ENCODE data around the gene RSU1. TPM values are rescaled to one million over a fixed set of nuclear protein-coding genes. Genes with fewer than 3 reads are reported as not detected.

RSU1 gene
- total RNA-seq, 1 donor from 2014 or later, result 46.9 TPM

DNA sequence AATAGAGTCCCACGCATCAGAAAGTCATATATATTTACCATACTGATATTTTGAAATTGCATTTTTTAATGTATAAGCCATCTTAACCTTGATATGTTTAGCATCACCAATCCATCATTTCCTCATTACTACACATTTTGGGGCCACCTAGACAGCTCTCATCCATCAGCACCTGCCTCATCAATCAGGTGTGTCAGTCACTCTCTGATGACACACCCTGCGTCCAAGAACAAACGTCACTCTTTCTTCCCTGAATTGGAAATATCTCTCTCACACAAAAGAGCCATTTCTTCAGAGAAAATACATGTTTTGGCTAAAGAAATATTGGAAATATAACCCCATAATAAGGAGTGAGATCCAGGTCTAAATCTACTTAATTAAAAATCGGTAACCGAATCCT lies 38.9 kb upstream of the RSU1 start:
- DNase-seq (ENCODE audit: low read depth), result no peak
- TF ChIP-seq, protein P1, sequence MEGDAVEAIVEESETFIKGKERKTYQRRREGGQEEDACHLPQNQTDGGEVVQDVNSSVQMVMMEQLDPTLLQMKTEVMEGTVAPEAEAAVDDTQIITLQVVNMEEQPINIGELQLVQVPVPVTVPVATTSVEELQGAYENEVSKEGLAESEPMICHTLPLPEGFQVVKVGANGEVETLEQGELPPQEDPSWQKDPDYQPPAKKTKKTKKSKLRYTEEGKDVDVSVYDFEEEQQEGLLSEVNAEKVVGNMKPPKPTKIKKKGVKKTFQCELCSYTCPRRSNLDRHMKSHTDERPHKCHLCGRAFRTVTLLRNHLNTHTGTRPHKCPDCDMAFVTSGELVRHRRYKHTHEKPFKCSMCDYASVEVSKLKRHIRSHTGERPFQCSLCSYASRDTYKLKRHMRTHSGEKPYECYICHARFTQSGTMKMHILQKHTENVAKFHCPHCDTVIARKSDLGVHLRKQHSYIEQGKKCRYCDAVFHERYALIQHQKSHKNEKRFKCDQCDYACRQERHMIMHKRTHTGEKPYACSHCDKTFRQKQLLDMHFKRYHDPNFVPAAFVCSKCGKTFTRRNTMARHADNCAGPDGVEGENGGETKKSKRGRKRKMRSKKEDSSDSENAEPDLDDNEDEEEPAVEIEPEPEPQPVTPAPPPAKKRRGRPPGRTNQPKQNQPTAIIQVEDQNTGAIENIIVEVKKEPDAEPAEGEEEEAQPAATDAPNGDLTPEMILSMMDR (conservative IDR thresholded peaks at IDR 0.05; ENCODE audit: low read depth, low read length), result no peak
- no peak overlapping the region for H3K4me3 ChIP-seq (ENCODE audit: low read depth, low read length)

DNA sequence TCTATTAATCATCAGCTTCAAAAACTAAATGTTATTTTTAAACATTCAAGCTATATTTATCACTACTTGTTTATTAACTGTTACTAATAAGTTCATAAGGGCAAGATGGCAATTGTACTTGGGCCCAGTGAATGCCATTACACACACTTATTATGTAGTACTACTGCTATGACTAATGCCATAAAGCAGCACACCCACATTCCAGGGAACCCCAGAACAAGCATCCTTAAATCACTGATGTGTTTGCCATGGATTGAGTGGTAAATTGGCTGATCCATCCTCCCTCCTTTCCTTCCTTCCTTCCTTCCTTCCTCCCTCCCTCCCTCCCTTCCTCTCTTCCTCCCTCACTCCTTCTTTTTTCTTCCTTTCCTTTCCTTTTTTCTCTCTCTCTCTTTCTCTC lies 37.4 kb upstream of the RSU1 start:
- no peak overlapping the region for H3K4me3 ChIP-seq (ENCODE audit: low read depth, low read length)
- TF ChIP-seq, protein P1 (conservative IDR thresholded peaks at IDR 0.05; ENCODE audit: low read depth, low read length), result no peak
- peak; percentile 42 for DNase-seq (ENCODE audit: low read depth)

DNA sequence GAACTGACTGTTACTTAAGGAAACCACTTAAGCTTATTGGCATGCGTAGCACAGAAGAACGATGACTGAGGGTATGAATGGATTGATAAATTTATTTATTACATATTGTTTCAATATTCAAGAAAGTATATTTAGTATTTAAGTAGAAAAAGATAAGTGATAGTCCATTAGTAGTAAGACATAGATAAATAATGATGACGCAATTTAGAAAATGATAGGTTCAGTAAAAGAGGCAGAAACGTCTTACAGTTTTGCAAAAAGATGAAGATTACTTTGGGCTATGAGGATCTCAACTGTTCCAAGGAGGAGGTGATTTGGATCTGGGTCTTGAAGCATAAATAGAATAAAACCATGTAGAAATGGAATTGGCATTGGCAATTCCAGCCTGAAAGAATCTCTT lies 36.6 kb upstream of the RSU1 start:
- H3K4me3 ChIP-seq (ENCODE audit: low read depth, low read length), result no peak overlapping the region
- DNase-seq (ENCODE audit: low read depth), result no peak
- TF ChIP-seq, protein P1 (conservative IDR thresholded peaks at IDR 0.05; ENCODE audit: low read depth, low read length), result no peak

DNA sequence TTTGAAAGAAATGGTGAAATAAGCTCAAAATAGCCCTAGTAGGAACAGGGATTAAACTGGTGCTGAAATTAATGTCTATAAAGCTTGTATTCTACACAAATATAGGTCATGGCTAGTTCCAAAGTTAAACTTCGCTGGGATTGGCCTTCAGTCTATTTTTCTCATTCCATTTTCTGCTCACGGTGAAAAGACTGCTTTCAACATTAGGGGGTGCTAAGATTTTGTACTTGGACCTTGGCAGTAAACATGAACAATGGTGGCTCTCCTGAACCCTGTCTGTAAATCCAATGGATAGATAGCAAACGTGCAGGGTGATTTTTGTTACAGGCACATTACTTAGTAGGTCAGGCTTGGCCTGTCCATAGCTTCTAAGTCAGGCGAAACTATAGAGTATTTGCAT lies 36.0 kb upstream of the RSU1 start:
- TF ChIP-seq, protein P1 (conservative IDR thresholded peaks at IDR 0.05; ENCODE audit: low read depth, low read length), result peak; percentile 70
- H3K4me3 ChIP-seq (ENCODE audit: low read depth, low read length), result no peak overlapping the region
- no peak for DNase-seq (ENCODE audit: low read depth)

DNA sequence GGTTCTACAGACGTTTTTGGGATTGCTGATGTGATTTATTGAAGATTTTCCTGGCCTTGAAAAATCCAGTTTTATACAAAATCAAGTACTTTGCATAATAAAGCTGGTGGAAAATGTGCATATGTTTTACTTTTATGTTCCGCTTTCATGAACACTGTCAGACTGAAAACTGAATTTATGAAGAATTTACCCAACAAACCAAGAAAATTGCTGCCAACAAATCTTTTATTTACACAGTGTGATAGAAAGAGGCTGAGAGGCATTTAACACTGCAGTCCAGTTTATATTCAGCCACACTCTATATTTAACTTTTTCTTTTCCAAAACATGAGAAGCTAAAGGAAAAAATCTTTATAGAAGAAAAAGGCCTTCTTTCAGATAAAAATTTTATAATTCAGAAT lies 35.4 kb upstream of the RSU1 start:
- TF ChIP-seq, protein P1 (conservative IDR thresholded peaks at IDR 0.05; ENCODE audit: low read depth, low read length), result no peak
- DNase-seq (ENCODE audit: low read depth), result no peak
- H3K4me3 ChIP-seq (ENCODE audit: low read depth, low read length), result no peak overlapping the region

DNA sequence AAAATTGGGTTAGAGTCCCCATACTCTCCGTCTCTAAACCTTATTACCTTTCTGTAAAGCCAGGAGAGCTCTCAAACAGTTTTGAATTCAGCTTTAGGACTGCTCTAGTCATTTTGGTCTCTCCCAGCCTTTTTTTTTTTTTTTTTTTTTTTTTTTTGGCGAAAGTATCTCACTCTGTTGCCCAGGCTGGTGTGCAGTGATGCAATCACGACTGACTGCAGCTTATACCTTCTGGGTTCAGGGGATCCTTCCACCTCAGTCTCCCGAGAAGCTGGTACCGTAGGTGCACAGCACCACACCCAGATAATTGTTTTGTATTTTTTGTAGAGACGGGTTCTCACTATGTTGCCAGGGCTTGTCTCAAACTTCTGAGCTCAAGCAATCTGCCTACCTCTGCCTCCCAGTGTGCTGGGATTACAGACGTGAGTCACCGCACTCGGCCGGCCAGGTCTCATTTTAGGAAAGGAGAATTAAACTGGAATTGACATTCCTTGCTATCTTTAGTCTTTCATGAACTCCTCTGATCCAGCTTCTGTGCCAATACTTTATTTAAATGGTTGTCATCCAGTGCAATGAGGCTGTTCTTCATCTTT lies 31.4 kb upstream of the RSU1 start:
- no peak overlapping the region for H3K4me3 ChIP-seq (ENCODE audit: low read depth, low read length)
- TF ChIP-seq, protein P1 (conservative IDR thresholded peaks at IDR 0.05; ENCODE audit: low read depth, low read length), result no peak
- no peak for DNase-seq (ENCODE audit: low read depth)

DNA sequence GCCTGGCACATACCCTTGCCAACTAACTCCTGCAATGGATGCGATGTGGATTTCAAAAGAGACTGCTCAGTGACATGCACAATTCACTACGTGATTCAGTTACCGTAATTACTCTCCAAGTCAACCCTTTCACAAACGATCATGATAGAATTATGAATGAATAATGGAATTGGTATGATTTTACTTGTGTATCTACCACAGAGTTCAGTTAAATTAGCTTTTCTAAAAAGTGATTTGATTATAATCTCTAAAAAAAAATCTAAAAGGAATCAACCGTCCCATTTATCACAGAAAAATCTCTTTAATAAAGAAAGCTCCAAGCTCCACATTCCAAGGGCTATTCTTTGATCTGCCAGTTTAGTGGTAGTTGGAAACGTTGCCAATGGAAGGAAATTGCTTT lies 30.4 kb upstream of the RSU1 start:
- TF ChIP-seq, protein P1 (conservative IDR thresholded peaks at IDR 0.05; ENCODE audit: low read depth, low read length), result no peak
- H3K4me3 ChIP-seq (ENCODE audit: low read depth, low read length), result no peak overlapping the region
- no peak for DNase-seq (ENCODE audit: low read depth)
